D341Med (cell line): ENCODE results near the gene IGF2.
"Not testable (repeated sequence)": the region's sequence is repeated elsewhere in the genome, so short reads cannot be mapped to it uniquely, and the experiment has no call there.

Experiments used
- DNase-seq: peaks from one replicate; pipeline ENCODE4 v3.0.0; 2012; ENCODE audit warnings: low spot score

IGF2 gene

GRCh38 chr11:2139123-2139521, at the start of gene IGF2:
Gene IGF2, minus strand, starts transcription at chr11:2139389. Its CDS starts 3,866 bp downstream, at chr11:2135523.
- DNase-seq: peak; percentile 70

- DNase-seq: no peak
Measured at GRCh38 chr11:2188745-2189144, 49.6 kb upstream of the IGF2 start.

- no peak for DNase-seq
Measured at GRCh38 chr11:2187280-2187707, 48.1 kb upstream of the IGF2 start.

- peak; percentile 75 for DNase-seq
Measured at GRCh38 chr11:2186669-2187279, 47.6 kb upstream of the IGF2 start.

GRCh38 chr11:2185324-2186085, 46.3 kb upstream of the IGF2 start:
- DNase-seq: no peak

GRCh38 chr11:2182692-2183474, 43.7 kb upstream of the IGF2 start:
- DNase-seq: no peak

- no peak for DNase-seq
Measured at GRCh38 chr11:2182075-2182474, 42.9 kb upstream of the IGF2 start.

GRCh38 chr11:2180789-2181370, 41.7 kb upstream of the IGF2 start:
- DNase-seq: no peak

GRCh38 chr11:2180347-2180746, 41.2 kb upstream of the IGF2 start:
- DNase-seq: no peak

GRCh38 chr11:2179516-2179915, 40.3 kb upstream of the IGF2 start:
- DNase-seq: no peak

GRCh38 chr11:2178906-2179494, 39.8 kb upstream of the IGF2 start:
- DNase-seq: no peak

- not testable (repeated sequence) for DNase-seq
Measured at GRCh38 chr11:2178055-2178773, 39.0 kb upstream of the IGF2 start.

- no peak for DNase-seq
Measured at GRCh38 chr11:2177076-2177475, 37.9 kb upstream of the IGF2 start.

GRCh38 chr11:2176389-2176900, 37.3 kb upstream of the IGF2 start:
- no peak for DNase-seq

GRCh38 chr11:2175659-2176058, 36.5 kb upstream of the IGF2 start:
- no peak for DNase-seq

- no peak for DNase-seq
Measured at GRCh38 chr11:2174361-2174760, 35.2 kb upstream of the IGF2 start.

GRCh38 chr11:2173761-2174160, 34.6 kb upstream of the IGF2 start:
- no peak for DNase-seq

- DNase-seq: no peak
Measured at GRCh38 chr11:2173150-2173693, 34.0 kb upstream of the IGF2 start.

GRCh38 chr11:2172676-2173075, 33.5 kb upstream of the IGF2 start:
- no peak for DNase-seq

GRCh38 chr11:2171591-2172003, 32.4 kb upstream of the IGF2 start, which contains the start of gene TH:
Gene TH, minus strand, starts transcription at chr11:2171815. Its CDS starts 29 bp downstream, at chr11:2171786.
- no peak for DNase-seq
